CD1c-positive myeloid dendritic cell (primary cell): ENCODE results near the gene ALDOC.
"Not testable (repeated sequence)": the region's sequence is repeated elsewhere in the genome, so short reads cannot be mapped to it uniquely, and the experiment has no call there.

ENCODE experiments used
- DNase-seq: peaks from one replicate; pipeline ENCODE4 v3.0.0-alpha.2; 2016; ENCODE audit errors: extremely low spot score

Gene ALDOC

GRCh38 chr17:28576758-28577465 lies at the start of gene ALDOC:
Gene ALDOC (minus strand): TSS chr17:28576895. CDS start chr17:28575532, 1,363 bp downstream.
- peak; percentile 99 for DNase-seq

- no peak for DNase-seq
Observed at GRCh38 chr17:28624148-28624547, 47.5 kb upstream of the ALDOC start.

- no peak for DNase-seq
Observed at GRCh38 chr17:28623696-28624095, 47.0 kb upstream of the ALDOC start.

- DNase-seq = no peak
Observed at GRCh38 chr17:28622186-28622585, 45.5 kb upstream of the ALDOC start.

- no peak for DNase-seq
Observed at GRCh38 chr17:28620010-28620409, 43.3 kb upstream of the ALDOC start.

- no peak for DNase-seq
Observed at GRCh38 chr17:28618464-28618863, 41.8 kb upstream of the ALDOC start.

- no peak for DNase-seq
Observed at GRCh38 chr17:28616281-28616680, 39.6 kb upstream of the ALDOC start.

- DNase-seq = no peak
Observed at GRCh38 chr17:28615260-28615940, 38.7 kb upstream of the ALDOC start.

- no peak for DNase-seq
Observed at GRCh38 chr17:28613931-28614381, 37.3 kb upstream of the ALDOC start, which contains the start of gene RSKR. Gene RSKR (minus strand): TSS chr17:28614185. CDS start chr17:28614161, 24 bp downstream.

GRCh38 chr17:28612936-28613872 lies 36.5 kb upstream of the ALDOC start:
- DNase-seq = no peak

GRCh38 chr17:28612531-28612930 lies 35.8 kb upstream of the ALDOC start:
- no peak for DNase-seq

GRCh38 chr17:28610376-28610775 lies 33.7 kb upstream of the ALDOC start:
- DNase-seq = no peak

- DNase-seq = not testable (repeated sequence)
Observed at GRCh38 chr17:28604031-28604430, 27.3 kb upstream of the ALDOC start.

- peak; percentile 92 for DNase-seq
Observed at GRCh38 chr17:28599311-28600184, 22.9 kb upstream of the ALDOC start.

- DNase-seq = peak; percentile 94
Observed at GRCh38 chr17:28598799-28599310, 22.2 kb upstream of the ALDOC start, which contains the start of gene SPAG5. Gene SPAG5 (minus strand): TSS chr17:28599025. CDS start chr17:28598946, 79 bp downstream.

GRCh38 chr17:28598389-28598788 lies 21.7 kb upstream of the ALDOC start:
- DNase-seq = no peak

GRCh38 chr17:28597606-28598383 lies 21.1 kb upstream of the ALDOC start:
- peak; percentile 37 for DNase-seq

GRCh38 chr17:28592260-28592659 lies 15.6 kb upstream of the ALDOC start:
- DNase-seq = no peak

- DNase-seq = no peak
Observed at GRCh38 chr17:28585851-28586250, 9.2 kb upstream of the ALDOC start.

GRCh38 chr17:28584434-28584833 lies 7.7 kb upstream of the ALDOC start:
- no peak for DNase-seq
